CD14-positive monocyte (primary cell): ENCODE data around the gene HOXC12. TPM values are rescaled to one million over a fixed set of nuclear protein-coding genes. Genes with fewer than 3 reads are reported as not detected.

Experiments used
- DNase-seq, 3 donors: peaks; one replicate each; pipeline ENCODE4 v3.0.0-alpha.2; 2011 to 2022
- H2AFZ ChIP-seq: 2 replicates; pipeline ENCODE4 v1.6.0; 2012; ENCODE audit warnings: mild to moderate bottlenecking, low read depth, low read length, inconsistent platforms; ENCODE audit not compliant: insufficient read depth, poor library complexity, severe bottlenecking
- H3K27ac ChIP-seq, 2 donors: 1 replicate in 1 of 2; 2 replicates in 1 of 2; pipeline ENCODE4 v1.5.1; 2012 to 2013; ENCODE audit warnings: low read length in 2 of 2, control low read depth in 1 of 2, inconsistent platforms in 1 of 2, low read depth in 1 of 2, mild to moderate bottlenecking in 1 of 2
- H3K27me3 ChIP-seq, 2 donors: one replicate each; pipeline versions ENCODE4 v1.6.0 to v1.6.1; 2011 to 2013; ENCODE audit warnings: low read length in 2 of 2; ENCODE audit not compliant: control insufficient read depth in 2 of 2, insufficient read depth in 2 of 2
- H3K36me3 ChIP-seq, 2 donors: replicated peaks in 1 of 2; 1 replicate in 1 of 2; 2 replicates in 1 of 2; pipeline versions ENCODE4 v1.5.1 to v1.6.1; 2012 to 2013; ENCODE audit warnings: low read length in 2 of 2, control low read depth in 1 of 2, inconsistent platforms in 1 of 2, mild to moderate bottlenecking in 1 of 2; ENCODE audit not compliant: insufficient read depth in 2 of 2, control insufficient read depth in 1 of 2
- H3K4me1 ChIP-seq, 2 donors: 1 replicate in 1 of 2; 2 replicates in 1 of 2; pipeline versions ENCODE4 v1.5.1 to v1.6.1; 2012 to 2013; ENCODE audit warnings: low read length in 2 of 2, control low read depth in 1 of 2, inconsistent platforms in 1 of 2, mild to moderate bottlenecking in 1 of 2, moderate library complexity in 1 of 2; ENCODE audit not compliant: insufficient read depth in 2 of 2, control insufficient read depth in 1 of 2
- H3K4me2 ChIP-seq: replicated peaks from 2 replicates; pipeline ENCODE3; 2012; ENCODE audit warnings: low read length, moderate library complexity, mild to moderate bottlenecking; ENCODE audit not compliant: poor library complexity, severe bottlenecking; ENCODE audit errors: extremely low read depth
- H3K4me3 ChIP-seq, 3 experiments: fragments of 200-600 bp in 1 of 3; sonication (generic) in 1 of 3; replicated peaks in 1 of 3; 1 replicate in 2 of 3; 2 replicates in 1 of 3; pipeline ENCODE4 v1.5.1; 2011 to 2013; ENCODE audit warnings: low read length in 3 of 3, mild to moderate bottlenecking in 3 of 3, control low read depth in 2 of 3, low read depth in 2 of 3, inconsistent platforms in 1 of 3, moderate library complexity in 1 of 3
- H3K79me2 ChIP-seq: 2 replicates; pipeline ENCODE4 v1.6.0; 2012; ENCODE audit warnings: mild to moderate bottlenecking, control low read depth, inconsistent platforms, low read length, moderate library complexity; ENCODE audit not compliant: insufficient read depth
- H3K9ac ChIP-seq: 2 replicates; pipeline ENCODE4 v1.6.0; 2017; ENCODE audit warnings: low read length, mild to moderate bottlenecking; ENCODE audit not compliant: insufficient read depth, poor library complexity, severe bottlenecking
- H3K9me3 ChIP-seq, 2 donors: replicated peaks in 1 of 2; 1 replicate in 1 of 2; 2 replicates in 1 of 2; pipeline versions ENCODE4 v1.5.1 to v1.6.1; 2012 to 2013; ENCODE audit warnings: low read length in 2 of 2, control low read depth in 1 of 2; ENCODE audit not compliant: control insufficient read depth in 1 of 2, insufficient read depth in 1 of 2
- H4K20me1 ChIP-seq: 2 replicates; pipeline ENCODE4 v1.6.0; 2012; ENCODE audit warnings: mild to moderate bottlenecking, low read length, control low read depth, moderate library complexity; ENCODE audit not compliant: insufficient read depth
- H3K27ac Mint-ChIP-seq, 7 donors: one replicate each; pipeline ENCODE4 v1.8.0; 2020; ENCODE audit warnings: mild to moderate bottlenecking in 7 of 7, mixed read lengths in 7 of 7, moderate library complexity in 6 of 7, inconsistent platforms in 2 of 7
- H3K27me3 Mint-ChIP-seq, 3 donors: one replicate each; pipeline ENCODE4 v1.8.0; 2021 to 2022; ENCODE audit warnings: low read depth in 3 of 3, mild to moderate bottlenecking in 3 of 3, mixed read lengths in 3 of 3, moderate library complexity in 3 of 3, inconsistent platforms in 1 of 3
- H3K36me3 Mint-ChIP-seq, 2 donors: one replicate each; pipeline ENCODE4 v1.8.0; 2020; ENCODE audit warnings: mixed read lengths in 2 of 2, inconsistent platforms in 1 of 2, mild to moderate bottlenecking in 1 of 2
- H3K4me1 Mint-ChIP-seq: one replicate; pipeline ENCODE4 v1.8.0; 2020; ENCODE audit warnings: mild to moderate bottlenecking, mixed read lengths
- H3K4me3 Mint-ChIP-seq, 2 donors: one replicate each; pipeline ENCODE4 v1.8.0; 2020; ENCODE audit warnings: mild to moderate bottlenecking in 2 of 2, mixed read lengths in 2 of 2, moderate library complexity in 1 of 2
- H3K9me3 Mint-ChIP-seq, 7 donors: one replicate each; pipeline ENCODE4 v1.8.0; 2020 to 2022; ENCODE audit warnings: mixed read lengths in 7 of 7, mild to moderate bottlenecking in 6 of 7, moderate library complexity in 6 of 7, inconsistent platforms in 2 of 7
- WGBS: methylation state at CpG from one replicate; pipeline ENCODE4 v1.1.5; 2013; ENCODE audit warnings: missing lambda C conversion rate; ENCODE audit not compliant: insufficient coverage; 5-methylcytosine and 5-hydroxymethylcytosine counted together
- intact Hi-C, 2 donors: fragments of 100-400 bp; cut with micrococcal nuclease; formaldehyde crosslinking; loops; one replicate each; pipeline versions ENCODE4 v1.15.0 to v1.15.1; 2023
- polyA plus RNA-seq, 3 donors: library from polyadenylated mRNA; depleted of rRNA in 1 of 3; unstranded in 2 of 3; stranded (reverse) in 1 of 3; fragments of 300-500 nt in 2 of 3; fragments of >200 nt in 1 of 3; fragmentation: Illumina TruSeq in 2 of 3; gene quantifications; 1 replicate in 2 of 3; 2 replicates in 1 of 3; pipeline ENCODE4 v1.2.3, GENCODE V29; 2012 to 2021
- TF ChIP-seq, protein P1 (sequence below): fragments of 200-600 bp; IDR thresholded peaks from one replicate; pipeline ENCODE4 v1.8.0; 2022; ENCODE audit warnings: antibody characterized with exemption, mild to moderate bottlenecking

HOXC12 gene
- polyA plus RNA-seq, 3 donors: not detected

DNA sequence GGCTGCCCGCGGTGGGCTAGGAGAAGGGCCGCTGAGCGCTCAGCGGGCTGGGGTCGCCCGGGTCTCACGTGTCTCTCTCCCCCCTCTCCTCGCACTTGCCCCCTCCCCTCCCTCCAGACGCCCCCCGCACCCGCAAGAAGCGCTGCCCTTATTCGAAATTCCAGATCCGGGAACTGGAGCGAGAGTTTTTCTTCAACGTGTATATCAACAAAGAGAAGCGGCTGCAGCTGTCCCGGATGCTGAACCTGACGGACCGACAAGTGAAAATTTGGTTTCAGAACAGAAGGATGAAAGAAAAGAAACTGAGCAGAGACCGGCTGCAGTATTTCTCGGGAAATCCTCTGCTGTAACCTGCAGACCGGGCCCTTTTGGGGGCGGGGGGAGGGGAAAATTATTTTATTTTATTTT is 20.4 kb downstream of the HOXC12 start:
- no peak for DNase-seq
- H3K4me1 ChIP-seq: peaks cover 10 to 23% of the 10 kb centered on the region in 2 donors
- peaks cover 27% of the 10 kb centered on the region for H3K4me1 Mint-ChIP-seq
- TF ChIP-seq, protein P1, sequence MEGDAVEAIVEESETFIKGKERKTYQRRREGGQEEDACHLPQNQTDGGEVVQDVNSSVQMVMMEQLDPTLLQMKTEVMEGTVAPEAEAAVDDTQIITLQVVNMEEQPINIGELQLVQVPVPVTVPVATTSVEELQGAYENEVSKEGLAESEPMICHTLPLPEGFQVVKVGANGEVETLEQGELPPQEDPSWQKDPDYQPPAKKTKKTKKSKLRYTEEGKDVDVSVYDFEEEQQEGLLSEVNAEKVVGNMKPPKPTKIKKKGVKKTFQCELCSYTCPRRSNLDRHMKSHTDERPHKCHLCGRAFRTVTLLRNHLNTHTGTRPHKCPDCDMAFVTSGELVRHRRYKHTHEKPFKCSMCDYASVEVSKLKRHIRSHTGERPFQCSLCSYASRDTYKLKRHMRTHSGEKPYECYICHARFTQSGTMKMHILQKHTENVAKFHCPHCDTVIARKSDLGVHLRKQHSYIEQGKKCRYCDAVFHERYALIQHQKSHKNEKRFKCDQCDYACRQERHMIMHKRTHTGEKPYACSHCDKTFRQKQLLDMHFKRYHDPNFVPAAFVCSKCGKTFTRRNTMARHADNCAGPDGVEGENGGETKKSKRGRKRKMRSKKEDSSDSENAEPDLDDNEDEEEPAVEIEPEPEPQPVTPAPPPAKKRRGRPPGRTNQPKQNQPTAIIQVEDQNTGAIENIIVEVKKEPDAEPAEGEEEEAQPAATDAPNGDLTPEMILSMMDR: no peak
- intact Hi-C loops: loop anchor here in 1 of 2 donors (10.0 kb wide), 1 partner anchor 60 kb away; the partner anchor contains the start of gene HOXC5
- WGBS: 10% methylated on average over 19 of the region's 25 CpGs
- H3K4me2 ChIP-seq: peak overlapping the region; percentile 72
- peaks cover 10 to 18% of the 10 kb centered on the region in 2 donors for H3K36me3 Mint-ChIP-seq
- H3K27me3 ChIP-seq: peaks cover 99 to 100% of the 10 kb centered on the region in 2 donors
- H3K9me3 ChIP-seq: peaks cover 24 to 86% of the 10 kb centered on the region in 2 donors
- peaks cover 6 to 70% (median 48%) of the 10 kb centered on the region in 7 donors for H3K9me3 Mint-ChIP-seq
- peak overlapping the region; percentile 68 for H2AFZ ChIP-seq
- no peak overlapping the region for H3K27ac Mint-ChIP-seq
- H3K27me3 Mint-ChIP-seq: peaks cover 96 to 100% (median 99%) of the 10 kb centered on the region in 3 donors
- H3K9ac ChIP-seq: no peak overlapping the region
- no peaks in the 10 kb centered on the region for H4K20me1 ChIP-seq
- no peaks in the 10 kb centered on the region for H3K36me3 ChIP-seq
- peak overlapping the region in 1 of 2 donors; percentile 86 for H3K4me3 Mint-ChIP-seq
- no peaks in the 10 kb centered on the region for H3K79me2 ChIP-seq
- no peak overlapping the region for H3K27ac ChIP-seq
- H3K4me3 ChIP-seq: no peak overlapping the region

DNA sequence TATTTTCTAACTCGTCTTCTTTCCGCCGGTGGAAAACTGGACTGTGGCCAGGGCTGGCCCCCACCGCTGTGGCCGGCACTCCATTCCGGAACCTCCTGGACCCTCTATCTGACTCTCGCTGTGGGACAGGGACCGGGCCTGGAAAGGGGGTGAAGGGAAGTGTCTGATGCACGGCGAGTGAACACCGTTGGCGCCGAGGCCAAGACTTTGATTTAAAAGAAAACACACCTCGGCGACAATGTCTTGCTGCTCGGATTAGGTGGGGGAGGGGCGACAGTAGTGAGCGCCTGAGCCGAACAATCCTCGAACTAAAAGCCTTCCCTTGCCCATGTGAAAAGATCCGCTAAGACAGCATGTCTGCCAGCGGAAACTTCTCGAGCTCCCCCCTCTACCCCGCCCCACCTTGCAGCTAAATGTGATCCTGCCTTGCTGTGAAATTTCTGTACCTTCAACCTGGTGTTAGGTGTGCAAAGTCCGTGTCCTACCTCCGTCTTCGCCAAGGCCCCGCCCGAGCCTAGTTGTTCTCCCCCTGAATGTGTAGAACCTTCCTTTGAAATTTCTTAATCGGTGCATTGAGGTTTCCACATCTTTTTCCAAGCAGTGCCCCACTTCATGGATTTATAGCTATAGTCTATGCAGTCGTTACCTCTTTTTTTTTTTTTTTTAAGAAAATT is 20.9 kb downstream of the HOXC12 start:
- H3K4me1 Mint-ChIP-seq: peaks cover 27% of the 10 kb centered on the region
- H3K27me3 Mint-ChIP-seq: peaks cover 96 to 100% (median 99%) of the 10 kb centered on the region in 3 donors
- H3K79me2 ChIP-seq: no peaks in the 10 kb centered on the region
- no peak overlapping the region for H3K9ac ChIP-seq
- H3K27ac ChIP-seq: no peak overlapping the region
- H3K27ac Mint-ChIP-seq: peak overlapping the region in 2 of 7 donors; percentile 38 to 63
- peaks cover 10 to 23% of the 10 kb centered on the region in 2 donors for H3K36me3 Mint-ChIP-seq
- H3K4me2 ChIP-seq: no peak overlapping the region
- peaks cover 6 to 75% (median 51%) of the 10 kb centered on the region in 7 donors for H3K9me3 Mint-ChIP-seq
- no peak overlapping the region for H2AFZ ChIP-seq
- TF ChIP-seq, protein P1: no peak
- intact Hi-C loops: loop anchor here in 1 of 2 donors (10.0 kb wide), 1 partner anchor 59 kb away; the partner anchor contains the start of gene HOXC5
- DNase-seq: no peak
- H3K4me3 Mint-ChIP-seq: peak overlapping the region in 1 of 2 donors; percentile 86
- H3K9me3 ChIP-seq: peaks cover 26 to 88% of the 10 kb centered on the region in 2 donors
- 3% methylated on average over 12 of the region's 31 CpGs for WGBS
- H3K27me3 ChIP-seq: peaks cover 97 to 100% of the 10 kb centered on the region in 2 donors
- H3K4me1 ChIP-seq: peaks cover 10 to 23% of the 10 kb centered on the region in 2 donors
- no peaks in the 10 kb centered on the region for H3K36me3 ChIP-seq
- H3K4me3 ChIP-seq: no peak overlapping the region
- H4K20me1 ChIP-seq: no peaks in the 10 kb centered on the region
